Measurements from ENCODE around the gene MUC3A.
"Not testable (repeated sequence)": the region's sequence is repeated elsewhere in the genome, so short reads cannot be mapped to it uniquely, and the experiment has no call there.

Gene MUC3A

DNA sequence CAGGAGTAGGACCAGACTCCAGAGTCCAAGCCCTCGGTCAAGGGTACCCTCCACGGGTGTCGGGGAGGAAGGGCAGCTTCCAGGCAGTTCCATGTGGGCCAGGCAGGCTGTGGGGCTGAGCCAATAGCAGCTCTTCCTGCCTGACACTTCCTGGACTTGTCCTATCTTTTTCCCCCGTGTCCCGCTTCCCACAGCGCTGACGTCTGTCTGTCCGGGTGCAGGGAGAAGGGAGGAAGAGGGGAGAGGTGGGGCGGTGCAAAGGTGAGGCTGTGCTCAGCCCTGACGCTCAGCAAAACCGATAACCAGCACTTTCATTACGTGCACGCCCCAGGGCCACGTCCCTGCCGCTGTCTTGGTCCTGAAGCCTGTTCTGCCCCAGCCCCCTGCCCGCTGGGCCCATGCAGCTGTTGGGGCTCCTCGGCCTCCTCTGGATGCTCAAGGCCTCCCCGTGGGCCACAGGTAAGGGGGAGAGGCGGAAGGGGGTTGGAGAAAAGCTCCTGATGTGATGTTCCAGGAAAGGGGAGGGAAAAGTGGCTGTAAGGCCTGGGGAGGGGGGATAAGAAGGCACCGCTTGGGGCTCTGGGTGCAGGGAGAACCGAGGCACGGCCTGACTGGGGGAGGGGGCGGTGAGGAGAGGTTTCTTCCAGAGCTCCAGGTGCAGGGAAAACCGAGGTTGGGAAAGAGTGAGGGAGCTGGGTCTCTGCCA is at the start of gene MUC3A:
Gene MUC3A, plus strand, starts transcription at position 308 of the 706 bp plus-strand sequence. Its CDS starts 91 bp downstream, at position 399.
- no peak for DNase-seq

DNA sequence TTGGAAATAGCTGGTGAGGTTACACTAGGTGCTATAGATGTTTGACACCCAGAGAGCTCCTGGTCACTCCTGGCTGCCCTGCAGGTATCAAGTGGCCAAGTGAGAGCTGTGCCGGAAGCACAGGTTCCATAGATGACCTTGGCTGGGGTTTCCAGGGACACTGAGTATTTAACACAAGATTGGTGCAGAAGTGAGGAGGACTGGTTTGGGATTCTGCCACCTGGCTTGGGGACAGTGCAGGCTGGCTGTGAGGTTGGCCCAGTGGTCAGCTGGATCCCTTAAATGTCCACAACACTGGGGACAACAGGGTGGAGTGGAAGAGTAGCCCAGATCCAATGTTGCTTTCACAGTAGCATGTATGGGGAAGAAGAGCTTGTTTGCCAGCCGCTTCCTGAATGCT is 48.4 kb upstream of the MUC3A start:
- DNase-seq, result no peak

- DNase-seq, result no peak
Measured at GRCh38 chr7:100901921-100902332, 47.4 kb upstream of the MUC3A start.

DNA sequence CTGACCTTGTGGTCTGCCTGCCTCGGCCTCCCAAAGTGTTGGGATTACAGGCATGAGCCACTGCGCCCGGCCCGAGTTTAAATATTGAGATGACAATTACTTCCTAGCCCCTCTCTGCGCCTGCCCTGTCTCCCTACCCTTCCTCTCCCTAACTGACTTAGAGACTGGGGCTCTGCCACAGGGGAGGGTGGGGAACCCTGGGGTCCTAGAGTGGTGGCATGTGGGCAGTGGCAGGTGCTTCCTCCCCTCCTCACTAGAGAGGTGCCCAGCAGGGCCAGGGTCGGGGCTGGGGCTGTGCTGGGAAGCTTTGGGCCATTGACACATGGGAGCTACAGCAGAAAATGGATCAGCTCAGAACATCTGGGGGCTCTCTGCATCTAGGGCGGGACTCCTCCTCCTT is 46.7 kb upstream of the MUC3A start:
- DNase-seq, result no peak

- DNase-seq, result no peak
Measured at GRCh38 chr7:100908512-100908911, 40.8 kb upstream of the MUC3A start.

DNA sequence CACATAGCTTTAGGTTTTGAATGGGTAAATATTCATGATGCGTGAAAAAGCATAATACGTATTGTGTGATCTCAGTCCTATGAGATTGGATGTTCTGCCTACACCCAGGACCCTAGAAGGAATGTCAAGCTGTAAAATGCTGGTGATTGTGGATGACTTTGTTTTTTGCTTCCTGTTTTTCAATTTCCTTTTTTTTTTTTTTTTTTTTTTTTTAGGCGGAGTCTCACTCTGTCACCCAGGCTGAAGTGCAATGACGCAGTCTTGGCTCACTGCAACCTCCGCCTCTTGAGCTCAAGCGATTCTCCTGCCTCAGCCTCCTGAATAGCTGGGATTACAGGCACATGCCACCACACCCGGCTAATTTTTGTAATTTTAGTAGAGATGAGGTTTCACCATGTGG is 38.9 kb upstream of the MUC3A start:
- peak; percentile 83 to 94 (median 91) for DNase-seq

GRCh38 chr7:100911484-100911883 is 37.9 kb upstream of the MUC3A start:
- no peak for DNase-seq

DNA sequence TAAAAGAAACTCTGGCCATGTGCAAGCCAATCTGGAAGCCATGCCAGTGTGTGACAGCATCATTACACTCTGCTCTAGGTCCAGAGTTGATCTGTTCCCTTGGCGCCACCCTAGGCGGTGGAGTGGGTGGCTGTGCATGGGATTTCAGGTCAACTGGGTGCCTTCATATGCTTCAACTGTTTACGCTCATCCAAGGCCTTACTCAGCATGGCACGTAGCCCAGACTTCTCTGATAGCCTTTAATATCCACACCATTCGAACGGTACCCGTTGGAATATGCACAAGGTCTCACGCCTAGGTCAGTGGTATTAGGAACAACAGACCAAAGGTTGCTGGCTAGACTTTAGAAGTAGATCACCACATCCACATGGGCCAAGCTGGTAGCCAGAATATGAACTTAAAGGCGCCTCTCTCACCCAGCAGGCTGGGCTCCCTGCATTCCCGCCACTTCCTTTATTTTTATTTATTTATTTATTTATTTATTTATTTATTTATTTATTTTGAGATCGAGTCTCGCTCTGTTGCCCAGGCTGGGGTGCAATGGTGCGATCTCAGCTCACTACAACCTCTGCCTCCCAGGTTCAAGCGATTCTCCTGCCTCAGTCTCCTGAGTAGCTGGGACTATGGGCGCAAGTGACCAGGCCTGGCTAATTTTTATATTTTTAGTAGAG is 35.0 kb upstream of the MUC3A start:
- peak in 1 of 3 donors; percentile 17 for DNase-seq

DNA sequence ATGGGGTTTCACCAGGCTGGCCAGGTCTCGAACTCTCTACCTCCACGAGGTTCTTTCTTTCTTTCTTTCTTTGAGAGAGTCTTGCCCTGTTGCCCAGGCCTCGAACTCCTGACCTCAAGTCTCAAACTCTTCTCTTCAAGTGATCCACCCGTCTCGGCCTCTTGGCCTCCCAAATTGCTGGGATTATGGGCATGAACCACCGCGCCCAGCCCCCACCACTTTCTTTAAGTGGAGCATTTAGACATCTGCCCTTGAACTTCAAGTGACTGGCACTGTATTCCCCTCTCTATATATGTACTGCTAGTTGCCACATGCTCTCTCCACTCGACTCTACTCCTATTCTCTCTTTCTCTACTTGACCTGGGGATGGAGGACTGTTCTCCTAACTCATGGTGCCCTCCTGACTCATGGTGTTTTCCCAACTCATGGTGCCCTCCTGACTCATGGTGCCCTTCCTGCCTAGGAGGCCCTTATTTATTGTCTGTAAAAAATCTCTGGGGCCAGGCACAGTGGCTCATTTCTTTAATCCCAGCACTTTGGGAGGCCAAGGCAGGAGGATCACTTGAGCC is 34.4 kb upstream of the MUC3A start:
- peak; percentile 91 to 95 (median 93) for DNase-seq

GRCh38 chr7:100919335-100919734 is 30.0 kb upstream of the MUC3A start:
- DNase-seq, result not testable (repeated sequence)

DNA sequence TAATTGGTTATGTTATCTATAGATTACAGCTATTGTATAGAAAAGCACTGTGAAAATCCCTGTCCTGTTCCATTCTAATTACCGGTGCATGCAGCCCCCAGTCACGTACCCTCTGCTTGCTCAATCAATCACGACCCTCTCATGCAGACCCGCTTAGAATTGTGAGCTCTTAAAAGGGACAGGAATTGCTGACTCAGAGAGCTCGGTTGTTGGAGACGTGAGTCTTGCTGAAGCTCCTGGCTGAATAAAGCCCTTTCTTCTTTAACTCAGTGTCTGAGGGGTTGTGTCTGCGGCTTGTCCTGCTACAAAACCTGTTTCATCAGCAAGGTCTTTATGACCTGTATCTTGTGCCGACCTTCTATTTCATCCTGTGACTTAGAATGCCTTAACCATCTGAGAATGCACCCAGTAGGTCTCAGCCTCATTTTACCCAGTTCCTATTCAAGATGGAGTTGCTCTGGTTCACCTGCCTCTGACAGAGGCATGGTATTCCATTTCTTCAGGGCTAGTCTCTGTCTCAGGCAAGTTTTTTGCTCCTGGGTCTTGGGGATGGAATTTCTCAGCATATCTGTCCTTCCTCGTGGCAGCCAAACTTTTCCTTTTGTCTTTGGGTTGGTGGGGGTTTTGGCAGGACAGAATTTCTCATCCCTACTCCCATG is 29.4 kb upstream of the MUC3A start:
- not testable (repeated sequence) for DNase-seq

DNA sequence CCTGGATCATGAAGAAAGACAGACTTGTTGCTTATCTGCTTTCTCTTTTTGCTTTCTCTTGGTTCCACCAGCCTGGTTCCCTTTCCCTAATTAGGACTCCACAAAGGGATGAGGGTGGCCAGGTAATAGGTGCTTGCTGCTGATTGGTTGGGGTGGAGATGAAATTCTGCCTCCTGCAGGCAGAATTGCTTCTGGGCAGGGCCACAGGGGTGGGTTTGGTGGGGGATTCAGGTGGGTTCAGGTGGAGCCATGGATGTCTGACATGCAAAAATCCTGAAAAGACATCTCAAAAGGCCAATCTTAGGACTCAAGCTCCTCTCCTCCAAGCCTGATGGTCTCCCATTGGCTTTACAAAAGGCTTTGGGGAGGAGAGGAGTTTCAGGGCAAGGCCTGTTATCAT is 28.3 kb upstream of the MUC3A start:
- no peak for DNase-seq

DNA sequence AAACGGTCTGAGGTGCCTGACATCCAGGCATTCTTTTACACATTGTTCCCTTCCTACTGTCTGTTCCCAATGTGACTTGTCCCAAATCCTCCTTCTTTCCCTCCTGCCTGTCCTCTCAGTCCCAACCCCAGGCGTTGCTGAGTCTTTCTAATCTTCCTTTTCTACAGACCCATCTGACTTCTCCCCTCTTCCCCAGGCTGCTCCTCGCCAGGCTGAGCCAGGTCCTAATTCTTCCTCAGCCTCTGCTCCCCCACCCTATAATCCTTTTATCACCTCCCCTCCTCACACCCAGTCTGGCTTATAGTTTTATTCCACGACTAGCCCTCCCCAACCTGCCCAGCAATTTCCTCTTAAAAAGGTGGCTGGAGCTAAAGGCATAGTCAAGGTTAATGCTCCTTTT is 25.7 kb upstream of the MUC3A start:
- DNase-seq, result not testable (repeated sequence)

DNA sequence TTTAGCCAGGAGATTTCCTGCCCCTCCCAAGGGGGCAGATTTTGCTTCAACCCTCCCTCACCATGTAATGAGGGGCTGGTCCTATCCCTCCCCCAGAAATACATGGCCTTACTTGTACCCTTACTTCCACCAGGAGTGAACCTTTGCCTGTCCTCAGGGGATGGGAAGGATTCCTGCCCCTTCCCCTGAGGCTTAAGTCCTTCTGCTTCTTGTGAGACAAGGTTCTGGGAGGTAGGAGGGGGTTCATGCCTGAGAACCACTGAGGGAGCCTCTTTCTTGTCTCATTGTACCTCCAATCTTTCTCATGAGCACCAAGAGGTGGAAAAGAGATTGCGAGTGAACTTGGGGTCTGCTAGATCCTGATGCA is 19.5 kb upstream of the MUC3A start:
- no peak for DNase-seq

DNA sequence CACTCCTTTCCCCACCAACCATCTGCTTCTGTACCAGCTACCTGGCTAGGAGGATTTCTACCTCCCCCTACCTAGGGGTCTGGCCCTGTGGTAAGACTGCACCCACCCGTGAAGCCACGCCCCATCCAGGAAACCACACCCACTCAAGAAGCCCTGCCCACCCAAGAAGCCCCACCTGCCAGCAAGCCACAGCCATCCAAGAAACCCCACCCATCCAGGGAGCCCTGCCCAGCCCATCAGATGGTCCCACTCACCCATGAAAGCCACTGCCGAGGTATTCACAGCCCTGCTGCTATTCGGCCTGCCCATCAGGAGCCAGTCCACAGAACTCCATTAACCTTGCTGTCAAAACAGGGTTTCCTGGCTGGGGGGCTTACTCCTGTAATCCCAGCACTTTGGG is 15.6 kb upstream of the MUC3A start:
- no peak for DNase-seq

- DNase-seq, result not testable (repeated sequence)
Measured at GRCh38 chr7:100935381-100935780, 14.0 kb upstream of the MUC3A start.

DNA sequence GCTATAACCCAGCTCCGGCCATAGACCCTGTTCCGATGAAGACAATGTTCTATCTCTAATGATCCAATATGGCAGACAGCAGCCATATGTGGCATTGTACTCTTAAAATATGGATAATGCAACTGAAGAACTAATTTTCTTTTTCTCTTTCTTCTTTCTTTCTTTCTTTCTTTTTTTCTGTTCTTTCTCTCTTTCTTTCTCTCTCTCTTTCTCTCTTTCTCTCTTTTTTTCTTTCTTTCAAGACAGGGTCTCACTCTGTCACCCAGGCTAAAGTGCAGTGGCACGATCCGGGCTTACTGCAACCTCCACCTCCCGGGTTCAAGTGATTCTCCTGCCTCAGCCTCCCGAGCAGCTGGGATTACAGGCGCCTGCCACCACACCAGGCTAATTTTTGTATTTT is 13.2 kb upstream of the MUC3A start:
- DNase-seq, result not testable (repeated sequence)

DNA sequence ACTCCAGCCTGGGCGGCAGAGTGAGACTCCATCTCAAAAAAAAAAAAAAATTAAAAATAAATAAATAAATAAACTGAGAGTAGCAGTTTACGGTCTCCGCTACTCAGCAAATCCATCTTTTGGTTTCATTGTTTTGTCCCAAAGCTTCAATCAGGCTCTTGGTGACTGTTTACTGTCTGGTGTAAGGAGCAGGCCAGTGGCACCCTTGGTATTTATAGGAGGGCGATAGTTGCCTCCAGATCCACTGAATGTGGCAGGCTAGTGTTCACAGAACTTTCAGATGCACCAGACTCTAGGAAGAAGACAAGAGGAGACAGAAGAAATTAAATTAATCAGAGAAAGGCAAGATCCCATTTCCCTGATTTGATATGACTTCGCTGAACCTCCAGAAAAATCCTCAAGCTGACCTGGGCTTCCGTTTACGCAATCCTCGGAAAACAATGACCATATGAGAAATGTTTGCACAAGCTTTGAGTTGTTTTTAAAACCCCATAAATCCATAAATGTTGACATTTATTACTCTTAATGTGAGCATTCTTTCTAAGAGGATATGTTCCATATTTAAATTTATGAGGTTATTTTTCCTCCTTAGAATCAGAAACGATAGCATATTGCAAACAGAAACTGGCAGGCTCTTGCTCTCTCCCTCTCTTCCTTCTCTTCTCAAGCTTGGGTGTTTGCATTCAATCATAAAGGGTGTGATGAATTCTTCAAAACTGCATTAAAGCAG is 7.1 kb upstream of the MUC3A start:
- no peak for DNase-seq

DNA sequence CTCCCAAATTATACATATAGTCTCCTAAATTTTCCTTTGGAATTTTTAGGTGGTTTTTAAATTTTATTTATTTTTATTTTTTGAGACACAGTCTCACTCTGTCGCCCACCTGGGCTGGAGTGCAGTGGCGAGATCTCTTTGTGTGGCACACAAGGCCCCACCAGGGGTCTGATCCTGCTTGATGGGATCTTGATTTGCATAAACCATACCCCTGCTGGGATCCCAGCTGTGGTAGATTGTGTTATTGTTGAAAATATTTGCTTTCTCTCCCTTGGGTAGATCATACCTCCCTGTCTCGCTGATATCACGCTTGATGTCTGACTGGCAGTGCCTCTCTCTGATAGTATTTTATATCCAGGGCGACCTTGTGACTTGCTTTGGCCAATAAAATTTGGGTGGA is 5.6 kb upstream of the MUC3A start:
- no peak for DNase-seq

DNA sequence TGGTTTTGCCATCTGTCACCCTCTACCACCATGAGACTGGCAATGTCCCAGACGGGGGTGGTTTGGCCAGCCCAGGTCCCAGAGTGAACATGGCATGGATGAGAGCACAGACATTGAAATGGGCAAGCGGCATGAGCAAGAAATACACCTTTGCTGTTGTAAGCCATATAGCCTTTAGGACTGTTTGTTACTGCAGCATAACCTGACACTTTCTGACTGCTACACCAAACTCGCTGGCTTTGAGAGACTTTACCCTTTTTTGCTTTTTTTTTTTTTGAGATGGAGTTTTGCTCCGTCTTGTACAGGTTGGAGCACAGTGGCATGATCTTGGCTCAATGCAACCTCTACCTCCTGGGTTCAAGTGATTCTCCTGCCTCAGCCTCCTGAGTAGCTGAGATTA is 5.2 kb upstream of the MUC3A start:
- DNase-seq, result no peak

GRCh38 chr7:100946111-100946510 is 3.2 kb upstream of the MUC3A start:
- no peak for DNase-seq

GRCh38 chr7:100946766-100947365 is 2.5 kb upstream of the MUC3A start:
- DNase-seq, result no peak

- DNase-seq, result no peak
Measured at GRCh38 chr7:100947792-100948191, 1.5 kb upstream of the MUC3A start.

All from suppressor macrophage treated with lipopolysaccharide for 1 hour (primary cell).